HG03196 (cell line): ENCODE results near the gene DPP10.
"Not testable (repeated sequence)": the region's sequence is repeated elsewhere in the genome, so short reads cannot be mapped to it uniquely, and the experiment has no call there.

ENCODE experiments used
- ATAC-seq: cut with Tn5 transposase; IDR thresholded peaks from one replicate; pipeline ENCODE4 v1.9.1; 2021; ENCODE audit not compliant: unreplicated experiment

The DPP10 gene

GRCh38 chr2:114507744-114508143 lies 65.3 kb downstream of the DPP10 start:
- no peak for ATAC-seq

- no peak for ATAC-seq
These were observed 73.4 kb downstream of the DPP10 start for GRCh38 chr2:114515882-114516281.

- ATAC-seq, result no peak
These were observed 75.1 kb downstream of the DPP10 start for GRCh38 chr2:114517580-114517979.

GRCh38 chr2:114518738-114519137 lies 76.3 kb downstream of the DPP10 start:
- no peak for ATAC-seq

- ATAC-seq, result not testable (repeated sequence)
These were observed 80.2 kb downstream of the DPP10 start for GRCh38 chr2:114522612-114523011.

GRCh38 chr2:114525955-114526354 lies 83.5 kb downstream of the DPP10 start:
- ATAC-seq, result no peak

- no peak for ATAC-seq
These were observed 84.4 kb downstream of the DPP10 start for GRCh38 chr2:114526841-114527240.

GRCh38 chr2:114527330-114527983 lies 85.0 kb downstream of the DPP10 start:
- ATAC-seq, result no peak

GRCh38 chr2:114534116-114535084 lies 92.0 kb downstream of the DPP10 start:
- ATAC-seq, result no peak

- ATAC-seq, result no peak
These were observed 95.3 kb downstream of the DPP10 start for GRCh38 chr2:114537777-114538176.

GRCh38 chr2:114542695-114543094 lies 100.3 kb downstream of the DPP10 start:
- no peak for ATAC-seq

- ATAC-seq, result no peak
These were observed 100.9 kb downstream of the DPP10 start for GRCh38 chr2:114543236-114543766.

- no peak for ATAC-seq
These were observed 102.6 kb downstream of the DPP10 start for GRCh38 chr2:114545052-114545451.

GRCh38 chr2:114546531-114546930 lies 104.1 kb downstream of the DPP10 start:
- no peak for ATAC-seq

- no peak for ATAC-seq
These were observed 105.7 kb downstream of the DPP10 start for GRCh38 chr2:114548151-114548550.

GRCh38 chr2:114550364-114550763 lies 107.9 kb downstream of the DPP10 start:
- no peak for ATAC-seq

GRCh38 chr2:114550895-114551793 lies 108.7 kb downstream of the DPP10 start:
- ATAC-seq, result no peak

- no peak for ATAC-seq
These were observed 110.6 kb downstream of the DPP10 start for GRCh38 chr2:114553027-114553426.

- ATAC-seq, result no peak
These were observed 126.7 kb downstream of the DPP10 start for GRCh38 chr2:114569166-114569565.

- ATAC-seq, result no peak
These were observed 135.2 kb downstream of the DPP10 start for GRCh38 chr2:114577657-114578056.

- ATAC-seq, result no peak
These were observed 137.1 kb downstream of the DPP10 start for GRCh38 chr2:114579542-114579941.
